ENCODE data around the gene VIPR2. TPM values are rescaled to one million over a fixed set of nuclear protein-coding genes. Genes with fewer than 3 reads are reported as not detected.

Gene VIPR2
- total and polyA plus RNA-seq, 2 of the 13 experiments (the other 11 are each of a cell fraction or from before 2014, with no cell fraction given), result not detected

DNA sequence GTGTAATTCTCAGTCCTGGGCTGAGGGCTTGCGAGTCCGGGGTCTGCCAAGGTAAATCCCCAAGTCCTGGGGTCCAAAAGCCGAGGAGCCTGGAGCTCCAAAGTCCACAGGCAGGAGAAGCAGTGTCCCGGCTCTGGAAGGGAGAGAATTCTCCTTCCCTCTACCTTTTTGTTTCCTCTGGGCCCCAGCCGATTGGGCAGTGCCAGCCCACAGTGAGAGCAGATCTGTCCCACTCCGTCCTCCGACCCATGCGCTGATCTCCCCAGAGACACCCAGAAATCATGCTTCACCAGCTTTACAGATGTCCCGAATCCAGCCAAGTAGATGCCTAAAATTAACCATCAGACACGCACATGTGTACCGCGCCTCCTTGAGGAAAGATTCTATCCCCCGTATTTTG lies 8.1 kb upstream of the VIPR2 start:
- Histone ChIP-seq H3K4me2 (ENCODE audit: low read depth, low read length) (no peak overlapping the region), H3K36me3 (replicated peaks in 1 of 2; ENCODE audit: control insufficient read depth in 1 of 2, insufficient read depth in 2 of 2, low read length in 2 of 2) (no peaks in the 10 kb centered on the region), H3K4me1 (ENCODE audit: insufficient read depth, low read length) (peaks cover 18% of the 10 kb centered on the region), H2AFZ (ENCODE audit: low read length) (no peak overlapping the region), H3K27me3 (ENCODE audit: control insufficient read depth in 1 of 2, insufficient read depth in 2 of 2, low read length in 2 of 2) (peaks cover 1 to 45% of the 10 kb centered on the region in 2 experiments; a peak in 4 of 5 replicates), H3K9ac (ENCODE audit: insufficient read depth, low read depth, low read length) (no peak overlapping the region), H3K9me3 (ENCODE audit: low read length) (no peaks in the 10 kb centered on the region), H3K79me2 (ENCODE audit: insufficient read depth, low read length) (no peaks in the 10 kb centered on the region), H3K4me3 (replicated peaks in 1 of 3; ENCODE audit: insufficient read depth in 1 of 3, low read depth in 2 of 3, low read length in 3 of 3) (no peak overlapping the region), H3K27ac (ENCODE audit: extremely low read length, insufficient read depth, low read length) (no peak overlapping the region), H4K20me1 (ENCODE audit: insufficient read depth, low read length) (no peaks in the 10 kb centered on the region)
- 38% methylated on average over 7 of the region's 13 CpGs for WGBS (ENCODE audit: low lambda C conversion rate)
- BruUV-seq (replicated peaks), result no TSS peak
- TF ChIP-seq, protein P1, sequence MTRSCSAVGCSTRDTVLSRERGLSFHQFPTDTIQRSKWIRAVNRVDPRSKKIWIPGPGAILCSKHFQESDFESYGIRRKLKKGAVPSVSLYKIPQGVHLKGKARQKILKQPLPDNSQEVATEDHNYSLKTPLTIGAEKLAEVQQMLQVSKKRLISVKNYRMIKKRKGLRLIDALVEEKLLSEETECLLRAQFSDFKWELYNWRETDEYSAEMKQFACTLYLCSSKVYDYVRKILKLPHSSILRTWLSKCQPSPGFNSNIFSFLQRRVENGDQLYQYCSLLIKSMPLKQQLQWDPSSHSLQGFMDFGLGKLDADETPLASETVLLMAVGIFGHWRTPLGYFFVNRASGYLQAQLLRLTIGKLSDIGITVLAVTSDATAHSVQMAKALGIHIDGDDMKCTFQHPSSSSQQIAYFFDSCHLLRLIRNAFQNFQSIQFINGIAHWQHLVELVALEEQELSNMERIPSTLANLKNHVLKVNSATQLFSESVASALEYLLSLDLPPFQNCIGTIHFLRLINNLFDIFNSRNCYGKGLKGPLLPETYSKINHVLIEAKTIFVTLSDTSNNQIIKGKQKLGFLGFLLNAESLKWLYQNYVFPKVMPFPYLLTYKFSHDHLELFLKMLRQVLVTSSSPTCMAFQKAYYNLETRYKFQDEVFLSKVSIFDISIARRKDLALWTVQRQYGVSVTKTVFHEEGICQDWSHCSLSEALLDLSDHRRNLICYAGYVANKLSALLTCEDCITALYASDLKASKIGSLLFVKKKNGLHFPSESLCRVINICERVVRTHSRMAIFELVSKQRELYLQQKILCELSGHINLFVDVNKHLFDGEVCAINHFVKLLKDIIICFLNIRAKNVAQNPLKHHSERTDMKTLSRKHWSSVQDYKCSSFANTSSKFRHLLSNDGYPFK (CRISPR knock-in tag; IDR thresholded peaks at IDR 0.05; ENCODE audit: borderline replicate concordance), result no peak
- TF ChIP-seq MAFG (CRISPR knock-in tag; IDR thresholded peaks at IDR 0.05) (no peak), NFE2 (CRISPR knock-in tag; IDR thresholded peaks at IDR 0.05) (no peak), GTF2F1 (IDR thresholded peaks at IDR 0.05; ENCODE audit: low read length) (no peak), ZSCAN12 (CRISPR knock-in tag; IDR thresholded peaks at IDR 0.05) (no peak), ZNF780A (CRISPR knock-in tag; IDR thresholded peaks at IDR 0.05) (no peak), SOX13 (IDR thresholded peaks at IDR 0.05) (no peak), SOX13 (CRISPR knock-in tag; conservative IDR thresholded peaks at IDR 0.05 in 1 of 2, IDR thresholded peaks at IDR 0.05 in 1 of 2) (no peak), MED1 (CRISPR knock-in tag; IDR thresholded peaks at IDR 0.05) (no peak), MAF1 (CRISPR knock-in tag; IDR thresholded peaks at IDR 0.05; ENCODE audit: borderline replicate concordance) (no peak), ZMAT3 (CRISPR knock-in tag; conservative IDR thresholded peaks at IDR 0.05) (no peak)
- TF ChIP-seq, protein P2, sequence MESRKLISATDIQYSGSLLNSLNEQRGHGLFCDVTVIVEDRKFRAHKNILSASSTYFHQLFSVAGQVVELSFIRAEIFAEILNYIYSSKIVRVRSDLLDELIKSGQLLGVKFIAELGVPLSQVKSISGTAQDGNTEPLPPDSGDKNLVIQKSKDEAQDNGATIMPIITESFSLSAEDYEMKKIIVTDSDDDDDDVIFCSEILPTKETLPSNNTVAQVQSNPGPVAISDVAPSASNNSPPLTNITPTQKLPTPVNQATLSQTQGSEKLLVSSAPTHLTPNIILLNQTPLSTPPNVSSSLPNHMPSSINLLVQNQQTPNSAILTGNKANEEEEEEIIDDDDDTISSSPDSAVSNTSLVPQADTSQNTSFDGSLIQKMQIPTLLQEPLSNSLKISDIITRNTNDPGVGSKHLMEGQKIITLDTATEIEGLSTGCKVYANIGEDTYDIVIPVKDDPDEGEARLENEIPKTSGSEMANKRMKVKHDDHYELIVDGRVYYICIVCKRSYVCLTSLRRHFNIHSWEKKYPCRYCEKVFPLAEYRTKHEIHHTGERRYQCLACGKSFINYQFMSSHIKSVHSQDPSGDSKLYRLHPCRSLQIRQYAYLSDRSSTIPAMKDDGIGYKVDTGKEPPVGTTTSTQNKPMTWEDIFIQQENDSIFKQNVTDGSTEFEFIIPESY (CRISPR knock-in tag; IDR thresholded peaks at IDR 0.05), result no peak
- TF ChIP-seq, protein P3, sequence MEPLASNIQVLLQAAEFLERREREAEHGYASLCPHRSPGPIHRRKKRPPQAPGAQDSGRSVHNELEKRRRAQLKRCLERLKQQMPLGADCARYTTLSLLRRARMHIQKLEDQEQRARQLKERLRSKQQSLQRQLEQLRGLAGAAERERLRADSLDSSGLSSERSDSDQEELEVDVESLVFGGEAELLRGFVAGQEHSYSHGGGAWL (CRISPR knock-in tag; IDR thresholded peaks at IDR 0.05), result no peak
- TF ChIP-seq, protein P4, sequence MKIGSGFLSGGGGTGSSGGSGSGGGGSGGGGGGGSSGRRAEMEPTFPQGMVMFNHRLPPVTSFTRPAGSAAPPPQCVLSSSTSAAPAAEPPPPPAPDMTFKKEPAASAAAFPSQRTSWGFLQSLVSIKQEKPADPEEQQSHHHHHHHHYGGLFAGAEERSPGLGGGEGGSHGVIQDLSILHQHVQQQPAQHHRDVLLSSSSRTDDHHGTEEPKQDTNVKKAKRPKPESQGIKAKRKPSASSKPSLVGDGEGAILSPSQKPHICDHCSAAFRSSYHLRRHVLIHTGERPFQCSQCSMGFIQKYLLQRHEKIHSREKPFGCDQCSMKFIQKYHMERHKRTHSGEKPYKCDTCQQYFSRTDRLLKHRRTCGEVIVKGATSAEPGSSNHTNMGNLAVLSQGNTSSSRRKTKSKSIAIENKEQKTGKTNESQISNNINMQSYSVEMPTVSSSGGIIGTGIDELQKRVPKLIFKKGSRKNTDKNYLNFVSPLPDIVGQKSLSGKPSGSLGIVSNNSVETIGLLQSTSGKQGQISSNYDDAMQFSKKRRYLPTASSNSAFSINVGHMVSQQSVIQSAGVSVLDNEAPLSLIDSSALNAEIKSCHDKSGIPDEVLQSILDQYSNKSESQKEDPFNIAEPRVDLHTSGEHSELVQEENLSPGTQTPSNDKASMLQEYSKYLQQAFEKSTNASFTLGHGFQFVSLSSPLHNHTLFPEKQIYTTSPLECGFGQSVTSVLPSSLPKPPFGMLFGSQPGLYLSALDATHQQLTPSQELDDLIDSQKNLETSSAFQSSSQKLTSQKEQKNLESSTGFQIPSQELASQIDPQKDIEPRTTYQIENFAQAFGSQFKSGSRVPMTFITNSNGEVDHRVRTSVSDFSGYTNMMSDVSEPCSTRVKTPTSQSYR (CRISPR knock-in tag; IDR thresholded peaks at IDR 0.05; ENCODE audit: borderline replicate concordance), result no peak
- TF ChIP-seq, protein P5, sequence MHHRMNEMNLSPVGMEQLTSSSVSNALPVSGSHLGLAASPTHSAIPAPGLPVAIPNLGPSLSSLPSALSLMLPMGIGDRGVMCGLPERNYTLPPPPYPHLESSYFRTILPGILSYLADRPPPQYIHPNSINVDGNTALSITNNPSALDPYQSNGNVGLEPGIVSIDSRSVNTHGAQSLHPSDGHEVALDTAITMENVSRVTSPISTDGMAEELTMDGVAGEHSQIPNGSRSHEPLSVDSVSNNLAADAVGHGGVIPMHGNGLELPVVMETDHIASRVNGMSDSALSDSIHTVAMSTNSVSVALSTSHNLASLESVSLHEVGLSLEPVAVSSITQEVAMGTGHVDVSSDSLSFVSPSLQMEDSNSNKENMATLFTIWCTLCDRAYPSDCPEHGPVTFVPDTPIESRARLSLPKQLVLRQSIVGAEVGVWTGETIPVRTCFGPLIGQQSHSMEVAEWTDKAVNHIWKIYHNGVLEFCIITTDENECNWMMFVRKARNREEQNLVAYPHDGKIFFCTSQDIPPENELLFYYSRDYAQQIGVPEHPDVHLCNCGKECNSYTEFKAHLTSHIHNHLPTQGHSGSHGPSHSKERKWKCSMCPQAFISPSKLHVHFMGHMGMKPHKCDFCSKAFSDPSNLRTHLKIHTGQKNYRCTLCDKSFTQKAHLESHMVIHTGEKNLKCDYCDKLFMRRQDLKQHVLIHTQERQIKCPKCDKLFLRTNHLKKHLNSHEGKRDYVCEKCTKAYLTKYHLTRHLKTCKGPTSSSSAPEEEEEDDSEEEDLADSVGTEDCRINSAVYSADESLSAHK (CRISPR knock-in tag; IDR thresholded peaks at IDR 0.05; ENCODE audit: borderline replicate concordance), result no peak
- DNase-seq (ENCODE audit: low spot score) (no peak), FAIRE-seq (no peak), ATAC-seq (no peak)
- intact Hi-C loops (cut with micrococcal nuclease; ENCODE audit: unreplicated experiment), result no loop called here
- ChIA-PET CTCF (ENCODE audit: low intra/inter-chr PET ratio, low total read pairs) (no interaction called here), POLR2A (no interaction called here)
- in situ Hi-C loops (cut with HindIII; ENCODE audit: extremely low pct_ligation_motif_present, low pct_unique_long_range_greater_than_20kb), result no loop called here
